Stimulated activated CD4-positive, alpha-beta T cell treated with anti-CD3 and anti-CD28 coated beads, Interleukin-12 subunit alpha, Interleukin-12 subunit beta, amount 100 ng/mL, for 24 hours (primary cell): ENCODE results near the gene CPN2.

Source experiments
- DNase-seq, 2 experiments: peaks; one replicate each; pipeline ENCODE4 v3.0.0-alpha.2; 2020; ENCODE audit warnings: low read depth in 2 of 2

Gene CPN2

DNA sequence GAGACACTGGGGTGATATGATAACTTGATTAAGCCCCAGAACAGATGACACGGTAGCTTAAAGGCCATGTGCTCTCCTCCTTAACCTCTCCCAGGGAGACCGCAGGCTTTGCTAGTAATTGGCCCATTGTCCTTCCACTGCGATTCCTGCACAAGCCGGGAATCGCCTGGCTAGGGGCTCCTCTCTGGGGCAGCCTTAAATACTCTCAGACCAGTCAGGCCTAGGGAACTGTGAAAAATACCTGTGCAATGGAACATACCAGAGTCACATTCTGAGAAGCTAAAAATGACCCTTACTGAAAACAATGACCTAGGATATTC, 56.3 kb downstream of the CPN2 start:
- no peak for DNase-seq

DNA sequence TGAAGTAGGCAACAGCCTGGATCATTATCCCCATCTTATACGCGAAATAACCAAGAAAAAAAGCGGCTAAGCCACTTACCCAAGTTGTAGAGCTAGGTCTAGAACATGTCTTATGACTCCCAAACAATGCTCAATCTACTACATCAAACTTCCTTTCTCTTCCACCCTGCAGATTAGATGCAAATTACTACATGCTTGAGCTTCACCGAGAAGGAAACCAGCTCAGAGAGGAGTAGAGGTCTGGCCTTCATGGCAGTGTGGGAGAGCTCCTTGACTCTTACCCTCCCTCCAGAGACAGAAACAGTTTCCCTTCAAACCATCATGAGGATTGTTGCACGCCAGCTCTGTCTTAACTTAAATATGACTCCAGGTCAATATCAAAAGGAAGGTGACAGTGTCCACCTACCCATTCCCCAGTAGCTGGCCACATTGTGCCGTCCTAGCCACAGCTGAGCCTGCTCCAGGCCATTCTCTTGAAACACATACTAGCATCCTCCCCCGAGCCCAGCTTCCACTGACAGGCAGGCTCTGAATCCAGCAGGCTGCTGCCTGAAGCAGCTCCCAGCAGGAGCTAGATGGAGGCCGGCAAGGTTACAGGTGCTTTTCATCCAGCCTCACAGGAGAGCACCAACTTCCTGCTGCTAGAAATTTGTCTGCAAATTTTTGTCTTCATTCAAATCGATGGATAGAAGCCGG, 56.8 kb downstream of the CPN2 start:
- DNase-seq, result no peak

DNA sequence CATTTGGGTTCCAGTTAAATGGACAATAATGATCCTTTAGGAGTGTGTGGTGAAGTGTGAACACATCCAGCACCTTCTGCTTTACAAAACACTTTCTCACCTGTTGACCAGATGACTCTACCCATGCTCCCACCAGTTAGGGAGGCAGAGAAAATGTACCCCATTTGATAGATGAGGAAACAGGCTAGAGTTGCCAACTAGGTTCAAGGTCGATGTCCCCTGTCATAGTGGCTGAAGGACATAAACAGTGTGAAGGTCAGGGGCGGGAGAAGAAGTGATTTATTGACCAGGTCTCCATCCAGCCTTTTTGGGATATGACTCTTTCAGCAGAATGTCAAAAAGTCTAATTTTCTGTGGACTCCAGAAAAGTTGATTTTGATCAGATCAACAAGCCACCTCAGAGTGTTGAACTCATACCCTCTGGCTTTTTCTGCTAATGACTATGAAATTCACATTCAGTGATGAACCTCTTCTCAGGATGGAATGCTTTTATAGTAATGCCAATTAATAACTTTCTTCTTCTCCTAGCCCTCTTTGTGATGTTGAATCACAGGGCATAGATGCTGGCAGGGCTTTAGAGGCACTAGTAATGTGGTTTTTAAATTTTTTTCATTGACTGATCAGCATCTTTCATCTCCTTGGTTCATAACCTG, 57.5 kb downstream of the CPN2 start:
- no peak for DNase-seq

DNA sequence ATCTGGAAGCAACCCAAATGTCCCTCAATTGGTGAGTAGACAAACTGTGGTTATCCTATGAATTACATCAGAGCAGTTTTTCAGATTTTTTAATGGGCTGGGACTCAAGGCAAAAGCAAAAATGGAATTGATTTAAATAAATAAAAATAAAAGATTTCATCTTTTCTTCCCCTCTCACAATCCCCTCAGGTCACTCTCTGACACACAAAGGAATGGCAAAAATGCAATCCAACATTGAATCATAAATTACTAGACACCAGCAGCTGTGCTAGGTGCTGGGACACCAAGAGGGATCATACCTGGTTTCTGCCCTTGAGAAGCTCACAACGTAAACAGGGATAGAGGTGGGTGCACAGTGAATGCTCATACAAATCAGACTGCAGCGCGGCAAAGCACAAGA, 58.8 kb downstream of the CPN2 start:
- no peak for DNase-seq
